HG03025 (cell line): ENCODE data around the gene ADAMTS14.

ENCODE experiments used
- ATAC-seq: cut with Tn5 transposase; IDR thresholded peaks from one replicate; pipeline ENCODE4 v1.9.1; 2021; ENCODE audit warnings: mild to moderate bottlenecking, moderate library complexity; ENCODE audit not compliant: unreplicated experiment, low FRiP score

The ADAMTS14 gene

DNA sequence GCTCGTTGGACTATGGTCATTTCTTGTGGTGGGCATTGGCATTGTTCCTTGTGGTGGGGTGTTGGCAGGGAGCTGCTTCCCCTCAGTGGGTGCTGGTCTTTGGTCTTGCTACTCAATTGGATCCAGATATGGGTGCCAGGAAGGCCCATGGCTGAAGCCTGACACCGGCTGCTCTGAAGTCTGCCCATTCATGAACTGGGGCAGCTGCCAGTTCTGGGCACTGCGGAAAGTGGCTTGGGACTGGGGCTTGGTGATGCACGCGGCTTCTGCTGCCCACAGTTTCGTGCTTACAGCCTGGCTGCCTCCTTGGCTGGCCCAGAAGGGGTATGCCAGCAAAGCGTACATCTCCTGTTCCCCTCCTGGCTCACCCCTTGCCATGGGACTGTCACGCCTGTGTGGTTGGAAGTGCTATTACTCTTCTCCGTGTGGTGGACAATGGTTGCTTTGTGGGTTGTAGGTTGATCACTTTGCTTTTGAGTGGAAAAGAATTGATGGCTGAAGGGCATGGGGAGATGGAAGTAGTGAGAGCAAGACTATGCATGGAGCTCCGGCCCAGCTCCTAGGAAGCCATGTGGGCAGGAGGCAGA lies 54.7 kb downstream of the ADAMTS14 start:
- ATAC-seq = no peak

DNA sequence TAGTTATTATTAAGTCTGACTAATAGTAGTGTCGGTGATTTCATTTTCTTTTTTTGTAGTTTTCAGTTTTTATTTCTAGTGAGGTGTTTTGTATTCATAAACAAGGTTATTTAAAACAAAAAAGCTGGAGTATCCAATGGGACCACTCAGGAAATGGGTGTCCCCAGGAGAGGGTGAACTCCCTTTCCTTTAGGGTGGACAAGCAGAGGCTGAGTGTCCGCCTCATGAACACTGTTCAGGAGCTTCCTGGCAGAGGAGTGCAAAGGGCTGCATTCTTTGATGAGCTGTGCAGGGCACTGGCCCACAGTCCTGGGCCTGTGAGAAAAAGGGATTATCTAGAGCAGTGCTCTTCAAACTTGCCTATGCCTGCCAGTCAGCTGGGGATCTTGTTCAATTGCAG lies 56.0 kb downstream of the ADAMTS14 start:
- ATAC-seq = no peak

DNA sequence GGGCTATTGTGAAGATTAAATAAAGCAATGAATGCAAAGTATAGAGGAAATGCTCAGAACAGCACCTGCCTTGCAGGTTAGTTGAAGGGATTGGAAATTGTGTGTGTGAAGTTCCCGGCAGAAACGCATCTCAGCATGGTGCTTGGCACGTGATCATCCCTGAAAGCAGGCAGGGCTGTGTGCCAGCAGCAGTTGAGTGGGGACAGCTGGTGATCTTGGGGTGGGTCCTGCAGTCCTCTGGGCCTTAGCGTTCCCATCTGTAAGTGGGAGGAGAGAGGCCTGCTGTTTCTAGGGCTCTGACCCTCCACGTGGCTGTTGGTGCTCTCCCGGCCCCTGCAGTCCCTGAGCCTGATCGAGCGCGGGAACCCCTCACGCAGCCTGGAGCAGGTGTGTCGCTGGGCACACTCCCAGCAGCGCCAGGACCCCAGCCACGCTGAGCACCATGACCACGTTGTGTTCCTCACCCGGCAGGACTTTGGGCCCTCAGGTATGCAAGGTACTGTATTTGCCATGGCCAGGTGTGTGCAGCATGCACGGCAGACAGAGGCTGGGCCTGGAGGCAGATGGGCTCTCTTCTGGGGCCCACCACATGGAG lies 57.6 kb downstream of the ADAMTS14 start:
- ATAC-seq = no peak

DNA sequence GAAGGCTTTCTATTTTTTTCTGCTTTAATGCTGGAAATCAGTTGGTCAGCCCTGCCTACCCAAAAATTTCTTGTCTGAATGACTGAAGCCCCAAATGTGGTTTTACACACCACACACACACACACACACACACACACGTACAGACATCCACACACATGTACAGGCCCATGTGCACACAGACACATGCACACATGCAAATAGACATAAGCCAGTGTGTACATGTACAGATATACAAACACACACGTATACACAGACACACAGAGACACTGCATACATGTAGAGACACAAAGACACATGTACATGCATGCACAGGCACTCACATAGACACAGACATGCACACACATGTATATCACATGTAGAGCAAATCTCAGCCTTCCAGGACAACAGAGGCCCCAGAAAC lies 58.6 kb downstream of the ADAMTS14 start:
- ATAC-seq = no peak

DNA sequence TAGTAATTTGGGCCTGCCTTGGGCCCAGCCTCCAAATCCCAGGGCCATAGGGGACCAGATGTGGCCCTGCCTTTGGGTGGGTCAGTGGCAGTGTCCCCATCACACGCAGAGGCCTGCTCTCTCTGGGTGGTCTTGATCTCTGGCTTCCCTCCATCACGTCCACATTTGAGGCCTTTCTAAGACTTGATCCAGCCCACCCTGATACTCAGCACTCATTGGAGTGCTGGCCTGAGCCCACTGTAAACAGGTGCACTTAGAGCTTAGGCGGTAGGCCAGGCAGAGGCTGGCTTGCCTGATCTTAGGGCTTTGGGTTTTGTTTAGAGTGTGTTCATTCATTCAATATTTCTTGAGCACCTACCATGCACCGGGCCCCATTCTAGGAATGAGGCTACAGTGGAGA lies 60.3 kb downstream of the ADAMTS14 start:
- no peak for ATAC-seq

DNA sequence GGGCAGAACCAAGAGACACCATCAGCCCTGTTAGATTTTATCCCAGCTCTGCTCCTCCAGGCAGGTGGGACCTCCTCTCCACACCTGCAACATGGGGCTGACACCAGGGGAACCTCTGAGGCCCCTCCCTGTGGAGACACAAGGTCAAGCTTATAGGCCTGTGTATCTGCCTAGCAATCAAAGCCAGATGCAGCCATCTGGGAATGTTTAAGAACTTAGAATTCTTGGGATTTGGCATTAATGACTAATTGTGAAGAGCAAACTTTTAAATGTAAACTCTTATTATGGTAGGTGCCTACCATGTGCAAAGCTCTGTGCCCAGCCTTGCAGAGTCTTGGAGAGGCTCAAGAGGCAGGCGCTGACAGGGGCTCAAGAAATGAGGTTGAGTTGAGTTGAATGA lies 60.7 kb downstream of the ADAMTS14 start:
- ATAC-seq = no peak

DNA sequence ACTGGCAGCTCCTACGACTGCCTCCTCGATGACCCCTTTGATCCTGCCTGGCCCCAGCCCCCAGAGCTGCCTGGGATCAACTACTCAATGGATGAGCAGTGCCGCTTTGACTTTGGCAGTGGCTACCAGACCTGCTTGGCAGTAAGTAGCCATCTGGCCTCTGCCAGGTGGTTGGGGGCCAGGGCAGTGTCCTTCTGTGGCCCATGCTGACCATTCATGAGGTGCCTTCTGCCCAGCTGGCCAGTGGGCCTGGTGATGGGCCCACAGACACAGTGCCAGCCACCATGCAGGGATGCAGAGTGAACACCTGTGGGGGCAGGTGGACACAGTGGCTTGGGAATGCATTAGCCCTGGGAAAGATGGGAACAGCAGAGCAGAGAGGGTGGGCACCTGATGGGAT lies 62.9 kb downstream of the ADAMTS14 start:
- no peak for ATAC-seq

DNA sequence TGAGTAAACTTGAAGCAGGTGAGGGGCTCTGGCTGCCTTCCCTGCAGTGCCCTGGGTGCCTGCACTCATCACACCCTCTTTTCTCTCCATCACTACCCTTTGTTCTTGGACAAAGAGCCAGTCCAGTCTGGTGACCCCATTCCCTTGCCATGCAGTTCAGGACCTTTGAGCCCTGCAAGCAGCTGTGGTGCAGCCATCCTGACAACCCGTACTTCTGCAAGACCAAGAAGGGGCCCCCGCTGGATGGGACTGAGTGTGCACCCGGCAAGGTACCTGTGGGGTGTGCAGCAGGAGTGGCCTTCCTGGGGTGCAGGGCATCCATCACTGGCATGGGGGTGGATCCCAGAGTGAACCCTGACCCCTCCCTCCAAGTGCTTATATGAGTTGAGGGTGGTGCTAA lies 64.2 kb downstream of the ADAMTS14 start:
- ATAC-seq = no peak

DNA sequence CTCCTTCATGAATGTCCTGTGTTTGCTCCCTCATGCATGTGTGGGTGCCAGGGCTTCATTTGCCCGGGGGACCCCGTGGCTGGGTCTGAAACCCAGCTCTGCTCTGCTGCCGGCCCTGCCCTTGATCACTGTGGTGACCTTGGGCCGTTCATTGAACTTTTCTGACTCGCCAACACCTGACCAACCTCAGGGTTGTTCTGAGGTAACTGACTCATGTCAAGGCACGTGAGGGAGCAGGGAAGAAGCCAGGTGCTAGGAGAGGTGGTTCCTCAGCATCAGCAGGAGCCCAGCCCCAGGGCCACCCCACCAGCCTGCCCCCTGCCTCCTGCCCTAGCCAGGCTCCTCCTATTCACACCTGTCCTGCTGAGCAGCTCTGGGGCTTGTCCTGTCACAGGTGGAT lies 64.9 kb downstream of the ADAMTS14 start:
- ATAC-seq = no peak

DNA sequence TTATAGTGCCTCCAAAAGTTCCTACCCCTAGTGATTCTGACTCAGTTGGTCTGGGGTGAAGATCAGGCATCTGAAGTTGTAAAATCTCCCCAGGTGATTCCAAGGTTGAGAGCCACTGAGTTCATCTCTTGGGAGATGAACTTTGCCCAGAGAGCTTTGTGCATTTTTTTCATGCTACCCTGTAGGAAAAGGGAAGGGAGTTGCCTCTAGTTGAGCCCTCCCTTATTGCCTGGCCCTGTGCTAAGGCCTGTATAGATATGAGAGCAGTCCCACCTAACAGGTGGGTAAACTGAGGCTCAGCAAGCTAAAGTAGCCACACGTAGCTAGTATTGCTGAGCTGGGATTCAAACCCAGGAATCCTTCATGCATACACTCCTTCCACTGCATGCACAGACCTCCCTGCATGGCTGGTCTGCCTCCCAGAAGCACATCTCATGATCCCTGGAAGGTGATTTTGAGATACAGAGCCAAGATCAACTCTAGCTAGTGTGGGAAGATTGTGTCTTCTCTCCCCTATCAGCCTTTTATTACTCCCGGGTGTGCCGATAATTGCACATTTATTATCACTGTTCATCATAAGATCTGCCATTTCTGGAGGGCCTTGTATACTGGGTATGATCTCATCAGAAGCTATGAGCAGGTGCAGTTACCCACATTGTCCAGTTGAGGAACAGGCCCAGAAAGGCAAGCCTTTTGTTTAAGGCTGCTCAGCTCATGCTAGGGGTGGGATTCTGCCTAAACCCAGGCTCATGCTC lies 65.9 kb downstream of the ADAMTS14 start:
- no peak for ATAC-seq

DNA sequence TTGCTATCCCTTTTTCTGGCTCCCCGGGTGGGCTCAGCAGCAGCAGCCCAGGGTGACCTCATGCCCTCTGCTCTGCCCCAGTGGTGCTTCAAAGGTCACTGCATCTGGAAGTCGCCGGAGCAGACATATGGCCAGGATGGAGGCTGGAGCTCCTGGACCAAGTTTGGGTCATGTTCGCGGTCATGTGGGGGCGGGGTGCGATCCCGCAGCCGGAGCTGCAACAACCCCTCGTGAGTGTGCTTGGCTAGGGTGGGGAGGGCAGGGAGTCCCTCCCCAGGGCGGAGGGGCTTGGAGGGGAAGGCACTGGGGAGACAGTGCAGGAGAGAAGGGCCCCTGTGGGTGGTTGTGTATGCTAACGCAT lies 66.4 kb downstream of the ADAMTS14 start:
- ATAC-seq = no peak

DNA sequence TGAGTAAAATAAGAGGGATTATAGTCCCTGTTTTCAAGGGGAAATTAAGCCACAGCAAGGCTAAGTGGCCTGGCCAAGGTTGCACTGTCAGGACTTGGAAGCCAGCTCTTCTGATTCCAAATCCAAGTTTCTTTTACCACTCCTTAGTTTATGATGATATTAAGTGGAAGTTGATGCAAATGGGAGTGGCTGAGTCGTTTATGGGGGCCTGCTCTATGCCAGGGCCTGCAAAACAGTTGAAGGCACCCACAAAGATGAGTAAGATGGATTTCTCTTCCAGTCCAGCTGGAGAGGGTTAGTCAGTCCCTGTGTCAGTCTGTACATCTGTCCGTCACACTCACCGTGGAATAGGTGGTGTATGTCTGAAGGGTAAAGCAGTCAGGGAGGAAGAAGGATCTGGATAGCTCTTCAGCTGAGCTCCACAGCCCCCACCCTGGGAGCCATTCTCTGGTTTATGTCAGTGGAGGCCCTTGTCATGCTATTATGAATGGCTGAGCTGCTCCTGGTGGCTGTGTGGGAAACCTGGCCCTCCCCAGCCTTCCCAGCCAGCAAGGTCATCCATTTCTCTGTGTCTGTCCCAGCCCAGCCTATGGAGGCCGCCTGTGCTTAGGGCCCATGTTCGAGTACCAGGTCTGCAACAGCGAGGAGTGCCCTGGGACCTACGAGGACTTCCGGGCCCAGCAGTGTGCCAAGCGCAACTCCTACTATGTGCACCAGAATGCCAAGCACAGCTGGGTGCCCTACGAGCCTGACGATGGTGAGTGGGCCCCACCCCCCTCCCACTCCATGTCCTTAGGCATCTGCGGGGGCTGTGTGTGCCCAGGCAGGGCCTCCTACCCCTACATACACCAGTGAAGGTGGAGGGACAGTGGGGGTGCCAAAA lies 68.3 kb downstream of the ADAMTS14 start:
- ATAC-seq = no peak

DNA sequence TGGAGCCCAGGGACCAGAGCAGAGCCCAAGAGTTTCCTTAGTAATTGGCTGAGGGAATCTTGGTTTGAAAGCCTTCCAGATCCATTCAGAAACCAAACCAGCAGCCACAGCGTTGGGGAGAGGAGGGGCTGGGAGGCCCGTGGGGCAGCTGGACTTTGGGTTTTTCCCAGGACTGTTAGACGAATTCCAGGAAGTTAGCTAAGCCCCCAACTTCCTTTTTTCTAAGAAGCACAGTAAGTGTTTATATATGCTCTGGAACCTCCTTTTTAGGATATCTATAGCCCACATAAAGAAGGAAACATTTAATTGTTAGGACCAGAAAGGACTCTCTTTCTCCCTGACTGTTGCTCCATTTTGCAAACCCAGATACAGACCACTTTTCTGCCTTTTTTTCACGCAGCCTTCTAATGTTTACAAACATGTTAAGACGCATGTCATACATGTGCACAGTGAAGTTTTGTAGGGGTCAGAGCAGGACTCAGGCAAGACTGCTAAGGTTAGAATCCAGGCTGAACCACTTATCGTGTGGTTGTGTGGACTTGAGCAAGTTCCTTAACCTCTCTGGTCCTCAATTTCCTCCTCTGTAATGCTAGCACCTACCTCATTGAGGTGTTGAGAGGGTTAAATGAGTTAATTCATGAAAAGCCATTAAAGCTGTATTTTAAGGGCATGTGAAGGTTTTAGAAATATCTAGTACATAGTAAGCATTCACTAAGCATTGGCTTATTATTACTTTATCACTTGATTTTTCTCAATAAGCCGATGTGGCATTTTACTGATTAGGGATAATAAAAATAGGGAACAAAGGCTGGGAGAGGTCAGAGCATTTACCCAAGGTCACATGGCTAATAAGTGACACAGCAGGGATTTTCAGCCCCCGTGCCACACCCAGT lies 70.5 kb downstream of the ADAMTS14 start:
- no peak for ATAC-seq

DNA sequence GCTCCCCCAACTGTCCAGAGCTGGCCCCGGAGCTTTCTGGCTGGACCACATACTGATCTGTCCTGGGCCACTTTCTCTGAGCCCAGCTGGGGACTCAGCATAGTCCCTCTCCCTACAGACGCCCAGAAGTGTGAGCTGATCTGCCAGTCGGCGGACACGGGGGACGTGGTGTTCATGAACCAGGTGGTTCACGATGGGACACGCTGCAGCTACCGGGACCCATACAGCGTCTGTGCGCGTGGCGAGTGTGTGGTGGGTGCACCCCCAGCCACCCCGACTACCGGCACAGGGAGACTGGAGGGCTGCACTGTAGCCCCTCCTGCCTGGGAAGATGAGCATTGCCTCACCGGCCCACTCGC lies 71.1 kb downstream of the ADAMTS14 start:
- no peak for ATAC-seq

DNA sequence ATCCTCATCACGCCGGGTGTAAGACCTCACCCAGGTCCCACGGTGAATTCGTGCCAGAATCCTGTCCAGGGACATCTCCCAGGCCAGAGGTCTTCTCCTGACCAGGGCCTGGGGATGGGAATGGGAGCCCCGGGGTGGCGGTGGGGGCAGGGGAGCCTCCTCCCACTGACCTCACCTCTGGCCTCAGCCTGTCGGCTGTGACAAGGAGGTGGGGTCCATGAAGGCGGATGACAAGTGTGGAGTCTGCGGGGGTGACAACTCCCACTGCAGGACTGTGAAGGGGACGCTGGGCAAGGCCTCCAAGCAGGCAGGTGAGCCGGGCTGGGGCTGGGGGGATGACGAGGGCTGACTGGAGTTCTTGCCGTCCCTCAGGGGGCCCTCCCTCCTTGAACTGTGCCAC lies 71.6 kb downstream of the ADAMTS14 start:
- no peak for ATAC-seq

DNA sequence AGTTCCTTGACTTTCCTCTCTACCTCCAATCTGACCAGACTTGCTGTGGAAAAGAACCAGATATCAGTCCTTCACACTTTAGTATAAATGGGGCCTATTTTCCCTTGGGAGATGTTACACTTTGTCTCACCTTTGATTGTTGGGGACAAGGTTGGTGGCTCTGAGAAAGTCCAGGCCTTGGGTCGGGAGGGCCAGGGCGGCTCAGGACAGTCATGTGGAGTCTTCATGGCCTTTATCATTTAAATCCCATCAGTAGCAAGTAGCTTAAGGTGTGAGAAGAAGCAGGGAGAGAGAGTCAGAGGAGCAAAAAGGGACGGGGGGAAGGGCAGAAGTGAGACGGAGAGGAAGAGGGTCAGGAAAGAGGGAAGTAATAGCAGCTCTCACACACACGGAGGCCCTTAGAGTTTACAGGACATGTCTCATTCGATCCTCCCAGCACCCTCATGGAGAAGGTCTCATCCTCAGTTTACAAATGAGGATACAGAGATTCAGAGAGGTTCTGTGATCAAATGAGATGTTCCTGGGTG lies 72.4 kb downstream of the ADAMTS14 start:
- ATAC-seq = no peak

DNA sequence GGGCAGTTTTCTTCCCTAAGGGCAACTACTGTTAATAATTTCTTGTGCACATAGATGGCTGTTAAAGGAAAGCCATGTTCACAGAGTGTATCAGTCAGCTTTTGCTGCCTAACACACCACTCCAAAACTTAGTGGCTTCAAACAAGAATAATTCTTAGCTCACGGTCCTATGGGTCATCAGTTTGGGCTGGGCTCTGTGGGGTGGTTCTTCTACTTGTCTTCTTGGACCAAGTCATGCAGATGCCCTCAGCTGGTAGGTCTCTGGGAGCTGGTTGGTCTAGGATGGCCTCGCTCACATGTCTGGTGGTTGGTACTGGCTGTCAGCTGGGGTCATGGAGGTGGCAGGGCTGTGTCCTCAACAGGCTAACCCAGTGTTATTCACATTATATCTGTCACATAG lies 73.2 kb downstream of the ADAMTS14 start:
- no peak for ATAC-seq

DNA sequence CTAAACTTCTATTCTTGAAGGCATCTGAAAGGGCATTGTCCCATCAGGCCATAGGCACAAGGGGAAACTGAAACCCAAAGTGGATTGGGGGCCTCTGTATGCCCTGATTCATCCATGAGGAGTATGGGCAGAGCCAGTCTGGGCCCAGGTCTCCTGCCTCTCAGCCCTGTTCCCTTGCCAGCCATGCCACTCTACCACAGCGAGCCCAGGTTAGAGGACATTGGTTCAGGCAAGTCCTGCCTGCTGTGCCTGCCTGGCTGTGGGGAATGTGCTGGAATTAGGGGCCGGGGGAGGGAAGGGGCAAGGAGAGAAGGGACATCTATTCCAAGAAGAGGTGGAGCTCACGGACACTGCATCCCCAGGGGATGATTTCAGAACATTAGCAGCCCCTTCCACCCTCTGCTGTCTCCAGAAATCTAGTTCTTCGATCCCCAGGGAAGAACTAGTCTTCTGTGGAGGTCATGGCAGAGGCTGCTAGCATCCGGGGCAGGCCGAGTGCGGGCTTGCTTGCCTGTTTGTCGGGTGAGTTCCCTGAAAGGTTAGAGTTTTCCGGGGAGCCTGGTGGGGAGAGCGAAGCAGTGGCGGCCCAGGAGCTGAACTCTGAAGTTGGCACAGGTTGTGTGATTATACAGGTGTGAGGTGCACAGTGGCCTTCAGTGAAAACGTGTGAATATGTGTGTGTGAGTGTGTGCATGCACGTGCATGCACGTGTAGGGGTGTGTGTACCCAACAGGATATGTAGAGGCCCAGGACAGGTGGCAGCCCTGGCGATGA lies 75.1 kb downstream of the ADAMTS14 start:
- no peak for ATAC-seq

DNA sequence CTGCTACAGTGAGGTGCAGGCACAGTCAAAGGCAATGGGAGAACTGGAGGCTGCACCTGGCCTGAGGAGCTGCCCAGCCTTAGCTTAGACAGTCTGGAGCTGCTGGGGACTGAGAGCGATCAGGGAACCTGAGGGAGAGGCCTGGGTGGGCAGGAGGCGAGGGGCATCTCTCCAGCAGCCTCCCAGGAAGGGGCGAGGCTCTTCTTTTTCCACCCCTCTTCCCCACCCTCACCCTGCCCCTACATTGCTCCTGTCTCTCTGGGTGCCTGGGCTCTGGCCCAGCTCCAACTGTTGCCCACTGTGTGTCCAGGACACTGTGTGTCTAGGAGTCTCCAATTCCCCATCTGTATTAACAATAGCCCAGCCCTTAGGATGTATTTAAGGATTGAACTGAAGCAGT lies 76.0 kb downstream of the ADAMTS14 start:
- ATAC-seq = no peak
